Left cardiac atrium (tissue), 4 donors: ENCODE measurements around the gene SCNN1A. TPM values are rescaled to one million over a fixed set of nuclear protein-coding genes. Genes with fewer than 3 reads are reported as not detected.

Source experiments
- ATAC-seq, 2 donors: fragments of 200-7000 bp; cut with Tn5 transposase; one replicate each; pipeline ENCODE4 v1.9.1; 2020; ENCODE audit warnings: mild to moderate bottlenecking in 2 of 2, moderate library complexity in 2 of 2
- DNase-seq: peaks from one replicate; pipeline ENCODE4 v3.0.0-alpha.2; 2020
- intact Hi-C, 2 donors: fragments of 100-400 bp; cut with DNase I; formaldehyde crosslinking; loops; one replicate each; pipeline versions ENCODE4 v1.14.1 to v1.15.1; 2022 to 2023
- total RNA-seq, 2 donors: library from RNA; stranded (reverse); fragmentation: NEBNext Ultra II Directional; extraction: Animal tissue kit (Norgen Biotek cat#: 25700); gene quantifications; one replicate each; pipeline ENCODE4 v1.2.1, GENCODE V29; 2021
- donor health status: DM: no; HTN: yes; CAD: no.
- donor health status: DM: no; HTN: yes; CAD: no; lungs with severe emphysema.
- donor health status: DM: yes; HTN: yes; CAD: no.
- donor health status: Dilated cardiomyopathy.

The SCNN1A gene
- total RNA-seq, 2 donors from 2014 or later = 0.85 to 3.5 TPM

DNA sequence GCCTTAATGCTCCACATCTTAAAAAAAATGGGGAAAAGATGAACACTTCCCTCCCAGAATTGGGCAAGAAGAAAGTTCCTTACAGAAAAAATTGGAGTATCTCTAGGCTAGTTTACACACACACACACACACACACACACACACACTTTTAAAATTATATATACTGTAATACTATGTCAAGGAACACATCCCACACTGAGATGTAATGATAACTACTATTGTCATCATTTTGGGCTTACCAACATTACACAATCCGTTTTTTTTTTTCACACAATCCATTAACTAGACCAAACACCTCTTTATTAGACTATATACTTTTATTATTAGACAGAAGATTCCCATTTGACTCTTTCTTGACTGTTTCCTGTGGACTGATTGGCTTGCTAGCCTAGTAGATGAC lies 11.1 kb upstream of the SCNN1A start:
- DNase-seq (no peak), ATAC-seq (no peak)
- intact Hi-C loops = no loop called here

DNA sequence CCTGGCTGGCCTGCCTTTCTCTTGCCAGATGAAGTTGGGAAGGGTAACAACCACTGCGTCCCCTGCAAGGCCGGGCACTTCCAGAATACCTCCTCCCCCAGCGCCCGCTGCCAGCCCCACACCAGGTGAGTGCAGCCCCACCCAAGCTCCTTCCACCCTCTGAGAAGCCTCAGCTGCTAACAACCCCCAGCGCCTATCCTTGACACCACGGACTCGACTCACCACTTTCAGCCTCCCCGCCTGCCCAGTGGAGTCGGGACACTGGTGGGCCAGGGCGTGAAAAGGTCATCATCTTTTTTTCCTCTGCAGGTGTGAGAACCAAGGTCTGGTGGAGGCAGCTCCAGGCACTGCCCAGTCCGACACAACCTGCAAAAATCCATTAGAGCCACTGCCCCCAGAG lies 10.7 kb upstream of the SCNN1A start:
- intact Hi-C loops = no loop called here
- DNase-seq = no peak

DNA sequence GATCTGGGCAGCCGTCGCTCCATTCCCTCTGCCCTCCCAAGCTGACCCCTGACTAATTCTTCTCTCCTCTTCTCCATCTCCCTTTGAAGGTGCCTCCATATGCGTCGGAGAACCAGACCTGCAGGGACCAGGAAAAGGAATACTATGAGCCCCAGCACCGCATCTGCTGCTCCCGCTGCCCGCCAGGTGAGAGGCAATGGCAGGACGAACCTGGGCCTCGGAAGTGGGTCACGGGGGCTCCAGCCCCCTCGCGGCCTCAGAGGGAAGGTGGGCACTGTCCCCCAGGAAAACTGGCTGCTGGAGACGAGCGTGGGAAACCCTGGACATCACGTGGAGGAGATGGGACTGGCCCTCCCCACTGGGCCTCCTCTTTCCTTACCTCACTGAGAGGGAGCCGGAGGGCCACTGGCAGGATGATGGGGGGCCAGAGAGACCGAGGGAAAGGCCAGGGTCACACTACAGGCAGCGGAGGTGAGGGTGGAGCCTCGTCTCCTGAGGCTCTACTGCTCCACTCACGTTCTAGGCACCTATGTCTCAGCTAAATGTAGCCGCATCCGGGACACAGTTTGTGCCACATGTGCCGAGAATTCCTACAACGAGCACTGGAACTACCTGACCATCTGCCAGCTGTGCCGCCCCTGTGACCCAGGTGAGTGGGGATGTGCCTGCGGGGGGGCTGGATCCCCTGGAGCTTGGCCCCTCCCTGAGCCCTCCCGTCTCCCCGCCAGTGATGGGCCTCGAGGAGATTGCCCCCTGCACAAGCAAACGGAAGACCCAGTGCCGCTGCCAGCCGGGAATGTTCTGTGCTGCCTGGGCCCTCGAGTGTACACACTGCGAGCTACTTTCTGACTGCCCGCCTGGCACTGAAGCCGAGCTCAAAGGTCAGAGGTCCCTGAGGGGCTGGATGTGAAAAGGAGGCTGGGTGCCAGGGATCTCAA lies 9.4 kb upstream of the SCNN1A start:
- ATAC-seq = peak in 1 of 2 donors; percentile 4
- intact Hi-C loops = loop anchor here in 1 of 2 donors (2.0 kb wide), 1 partner anchor 50 kb away; no protein-coding TSS in a partner anchor
- DNase-seq = no peak

More for the DNA sequence above, 10.7 kb upstream of the SCNN1A start:
- no peak for ATAC-seq

DNA sequence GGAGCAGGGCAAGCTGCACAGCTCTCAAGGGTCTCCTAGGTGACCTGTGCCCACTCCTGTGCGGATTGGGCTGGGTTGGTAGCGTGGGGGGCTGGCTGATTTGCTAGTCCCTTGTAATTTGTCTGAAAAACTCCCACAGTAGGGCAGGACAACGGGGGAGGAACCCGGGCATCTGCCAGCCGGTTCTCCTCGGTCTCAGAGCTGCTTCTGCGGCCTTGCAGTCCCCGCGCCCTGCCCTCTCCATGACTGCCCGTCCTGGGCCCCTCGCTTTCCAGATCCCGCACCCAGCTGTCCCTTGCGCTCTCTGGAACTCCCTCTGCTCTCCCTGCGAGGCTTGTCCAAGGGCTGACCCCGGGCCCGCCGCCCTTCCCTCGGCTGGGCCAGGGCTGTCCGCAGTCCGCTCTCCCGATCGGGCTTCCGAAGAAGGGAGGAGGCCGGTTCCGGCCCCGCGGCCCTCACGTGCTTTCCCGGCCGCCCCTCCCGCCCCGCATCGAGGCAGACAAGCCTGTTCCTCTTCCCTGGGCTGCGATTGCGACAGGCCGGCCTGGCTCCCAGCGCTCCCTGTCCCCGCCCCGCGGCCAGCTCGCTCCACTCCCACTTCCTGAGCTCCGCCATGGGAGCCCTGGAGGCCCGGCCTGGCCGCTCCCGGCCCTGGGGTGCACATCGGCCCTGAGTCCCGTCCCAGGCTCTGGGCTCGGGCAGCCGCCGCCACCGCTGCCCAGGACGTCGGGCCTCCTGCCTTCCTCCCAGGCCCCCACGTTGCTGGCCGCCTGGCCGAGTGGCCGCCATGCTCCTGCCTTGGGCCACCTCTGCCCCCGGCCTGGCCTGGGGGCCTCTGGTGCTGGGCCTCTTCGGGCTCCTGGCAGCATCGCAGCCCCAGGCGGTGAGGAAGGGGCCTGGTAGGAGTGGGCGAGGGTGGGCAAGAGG lies 8.5 kb upstream of the SCNN1A start, which contains the start of gene LTBR:
LTBR (plus strand) TSS at position 591 of the 927 bp plus-strand sequence; CDS start at position 788, 197 bp downstream.
- intact Hi-C loops = loop anchor here in 1 of 2 donors (2.0 kb wide), 1 partner anchor 49 kb away; no protein-coding TSS in a partner anchor
- DNase-seq = peak; percentile 98
- peak; percentile 97 for ATAC-seq

DNA sequence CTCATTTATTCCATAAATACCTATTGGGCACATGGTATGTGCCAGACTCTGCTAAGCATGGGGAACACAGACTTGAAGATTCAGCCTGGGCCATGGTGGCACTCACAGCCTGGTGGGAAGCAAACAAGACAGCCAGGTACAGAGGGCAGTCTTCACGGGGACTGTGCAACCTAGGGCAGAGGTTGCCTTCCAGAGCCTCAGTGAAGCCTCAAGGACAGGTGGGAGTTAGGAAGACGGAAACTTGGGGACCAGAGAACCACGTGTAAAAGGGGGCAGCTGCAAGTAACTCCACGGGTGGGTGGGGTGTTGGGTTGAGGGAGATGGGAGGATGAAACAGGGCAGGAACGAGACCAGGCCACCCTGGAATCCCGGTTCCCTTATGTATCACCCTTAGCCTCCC lies 7.6 kb upstream of the SCNN1A start:
- ATAC-seq (no peak), DNase-seq (no peak)
- intact Hi-C loops = no loop called here

DNA sequence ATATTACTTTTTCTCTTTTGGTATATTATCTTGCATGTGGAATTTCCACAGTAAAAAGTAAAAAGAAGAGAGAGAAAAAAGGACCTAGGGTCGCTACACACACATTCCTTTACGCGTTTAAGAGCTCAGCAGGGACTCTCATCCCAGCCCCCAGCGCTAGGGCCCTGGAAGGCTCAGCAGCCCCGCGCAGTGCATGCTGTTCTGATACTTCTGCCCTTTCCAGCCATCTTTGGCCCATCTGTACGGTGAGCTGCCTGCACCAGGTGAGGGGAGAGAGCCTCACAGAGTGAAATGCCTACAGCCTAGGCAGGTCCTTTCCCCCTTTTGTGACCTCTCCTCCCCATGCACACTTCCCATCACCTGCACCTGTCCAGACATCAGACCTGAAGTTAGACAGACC lies 7.0 kb upstream of the SCNN1A start:
- intact Hi-C loops = no loop called here

DNA sequence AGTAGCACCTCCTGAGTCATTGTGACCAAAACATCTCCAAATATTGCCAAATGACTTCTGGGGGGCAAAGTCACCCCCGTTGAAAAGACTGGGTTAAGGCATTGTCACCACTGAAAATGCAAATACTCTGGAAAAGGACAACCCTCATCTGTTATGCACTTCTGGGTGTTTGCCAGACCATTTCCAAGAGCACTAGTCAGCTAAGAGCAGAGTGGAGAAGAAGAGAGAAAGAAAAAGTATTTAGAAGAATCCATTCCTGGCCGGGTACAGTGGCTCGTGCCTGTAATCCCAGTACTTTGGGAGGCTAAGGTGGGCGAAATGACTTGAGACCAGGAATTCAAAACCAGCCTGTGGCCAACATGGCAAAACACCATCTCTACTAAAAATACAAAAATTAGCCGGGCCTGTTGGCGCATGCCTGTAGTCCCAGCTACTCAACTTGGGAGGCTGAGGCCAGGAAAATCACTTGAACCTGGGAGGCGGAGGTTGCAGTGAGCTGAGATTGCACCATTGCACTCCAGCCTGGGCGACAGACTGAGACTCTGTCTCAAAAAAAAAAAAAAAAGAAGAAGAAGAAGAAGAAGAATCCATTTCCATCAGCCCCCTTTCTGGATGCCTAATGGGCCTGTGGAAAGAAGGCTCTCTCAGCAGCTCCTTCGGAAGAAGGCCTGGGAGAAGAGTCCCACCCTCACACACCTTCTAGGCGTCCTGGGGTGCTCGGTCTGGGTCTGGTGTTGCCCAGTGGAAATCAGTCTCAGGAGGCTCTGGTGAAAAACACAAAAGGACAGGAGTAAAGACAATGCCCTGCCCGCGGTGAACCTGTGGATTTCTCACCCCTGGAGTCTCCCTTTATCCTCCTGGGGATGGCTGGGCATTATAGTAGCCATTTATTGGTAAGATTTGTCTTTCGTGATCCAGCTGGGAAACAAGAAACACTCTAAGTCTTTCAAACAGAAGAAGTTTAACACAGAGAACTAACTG lies 5.1 kb upstream of the SCNN1A start:
- intact Hi-C loops = no loop called here
- DNase-seq = no peak
- no peak for ATAC-seq

More for the DNA sequence above, 7.0 kb upstream of the SCNN1A start:
- DNase-seq (no peak), ATAC-seq (no peak)

DNA sequence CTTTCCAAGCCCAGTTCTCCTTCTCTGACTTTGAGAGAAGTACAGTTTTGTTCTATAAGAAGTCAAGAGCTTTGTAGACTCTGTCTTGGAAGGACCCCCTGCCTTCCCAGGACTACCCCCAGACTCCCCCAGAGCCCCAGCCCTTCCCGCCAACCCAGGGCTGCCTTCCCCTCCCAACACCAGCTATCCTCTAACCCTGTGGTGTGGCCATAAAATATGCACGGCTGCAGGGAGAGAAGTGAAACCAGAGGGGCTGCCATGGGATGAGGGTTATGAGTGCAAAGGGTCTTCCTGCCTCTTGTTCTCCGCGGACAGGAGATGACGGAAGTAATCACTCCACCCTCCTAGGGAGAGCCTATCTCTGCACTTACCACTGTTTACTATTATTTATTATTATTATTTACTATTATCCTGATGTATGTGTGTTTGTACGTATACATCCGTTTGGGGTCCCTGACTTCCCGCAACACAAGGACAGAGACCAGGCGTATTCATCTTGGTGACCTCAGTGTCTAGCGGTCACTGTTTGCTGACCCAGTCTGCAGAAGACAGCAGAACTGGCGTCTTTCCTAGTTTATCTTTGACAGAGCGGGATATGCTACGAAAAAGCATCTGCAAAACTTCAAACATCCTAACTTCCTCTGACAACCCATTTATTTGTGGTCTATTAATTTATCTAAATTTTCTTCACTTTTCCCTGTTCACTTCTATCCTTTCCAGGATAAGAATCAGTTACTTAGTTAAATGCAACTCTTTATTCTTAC lies 3.5 kb upstream of the SCNN1A start:
- intact Hi-C loops = no loop called here
- DNase-seq (no peak), ATAC-seq (no peak)

DNA sequence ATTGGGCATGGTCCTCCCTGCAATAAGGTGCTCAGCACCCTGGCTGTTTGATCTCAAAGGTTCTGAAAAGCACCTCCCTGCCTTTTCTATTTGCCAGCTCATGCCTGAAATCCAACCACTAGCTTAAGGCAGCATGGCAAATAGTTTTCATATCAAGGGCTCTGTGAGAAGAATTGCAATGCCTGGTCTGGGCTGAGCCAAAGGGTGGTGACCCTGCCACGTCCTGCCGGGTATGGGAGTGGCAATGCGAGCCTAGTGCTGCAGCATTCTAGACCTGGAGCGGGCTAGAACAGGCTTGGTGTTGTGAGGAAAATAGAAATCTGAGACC lies 2.3 kb upstream of the SCNN1A start:
- intact Hi-C loops = no loop called here
- ATAC-seq (peak; percentile 23 to 44), DNase-seq (peak; percentile 55)

DNA sequence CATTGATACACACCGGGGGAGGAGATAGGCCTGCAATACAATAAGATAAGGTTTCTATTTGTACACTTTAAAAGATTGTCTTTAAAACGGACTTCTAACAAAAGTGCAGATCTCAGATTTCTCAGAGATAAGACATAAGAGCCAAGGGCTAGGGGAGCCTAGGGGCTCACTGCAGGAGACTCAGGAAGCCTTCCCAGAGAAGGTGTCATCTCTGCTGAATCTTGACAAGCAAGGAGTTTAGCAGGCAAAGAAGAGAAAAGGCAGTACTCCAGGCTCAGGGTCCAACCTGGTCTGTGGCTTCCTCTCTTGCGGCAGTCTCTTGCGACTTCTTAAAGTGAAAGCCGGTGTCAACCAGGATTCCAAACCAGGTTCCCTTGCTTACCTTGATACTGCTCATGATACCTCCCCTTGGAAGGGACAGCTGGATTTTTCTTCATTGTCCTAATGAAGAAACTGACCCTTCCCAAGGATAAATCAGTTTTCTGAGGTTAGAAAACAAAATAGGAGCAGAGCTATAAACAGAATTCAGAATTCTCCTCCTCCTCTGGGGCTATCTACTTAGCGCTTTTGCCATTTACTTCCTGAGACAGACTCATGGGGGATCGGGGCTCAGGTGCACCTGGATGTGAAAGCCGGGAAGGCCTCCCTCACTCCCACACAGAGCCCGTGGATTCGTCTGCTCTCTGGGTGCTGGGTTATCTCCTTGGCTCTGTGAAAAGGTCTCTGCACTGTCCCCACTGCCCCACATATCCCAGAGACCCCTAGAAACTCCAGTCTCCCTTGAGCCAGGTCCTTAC lies 1.7 kb upstream of the SCNN1A start:
- ATAC-seq (no peak), DNase-seq (peak; percentile 3)
- intact Hi-C loops = no loop called here

DNA sequence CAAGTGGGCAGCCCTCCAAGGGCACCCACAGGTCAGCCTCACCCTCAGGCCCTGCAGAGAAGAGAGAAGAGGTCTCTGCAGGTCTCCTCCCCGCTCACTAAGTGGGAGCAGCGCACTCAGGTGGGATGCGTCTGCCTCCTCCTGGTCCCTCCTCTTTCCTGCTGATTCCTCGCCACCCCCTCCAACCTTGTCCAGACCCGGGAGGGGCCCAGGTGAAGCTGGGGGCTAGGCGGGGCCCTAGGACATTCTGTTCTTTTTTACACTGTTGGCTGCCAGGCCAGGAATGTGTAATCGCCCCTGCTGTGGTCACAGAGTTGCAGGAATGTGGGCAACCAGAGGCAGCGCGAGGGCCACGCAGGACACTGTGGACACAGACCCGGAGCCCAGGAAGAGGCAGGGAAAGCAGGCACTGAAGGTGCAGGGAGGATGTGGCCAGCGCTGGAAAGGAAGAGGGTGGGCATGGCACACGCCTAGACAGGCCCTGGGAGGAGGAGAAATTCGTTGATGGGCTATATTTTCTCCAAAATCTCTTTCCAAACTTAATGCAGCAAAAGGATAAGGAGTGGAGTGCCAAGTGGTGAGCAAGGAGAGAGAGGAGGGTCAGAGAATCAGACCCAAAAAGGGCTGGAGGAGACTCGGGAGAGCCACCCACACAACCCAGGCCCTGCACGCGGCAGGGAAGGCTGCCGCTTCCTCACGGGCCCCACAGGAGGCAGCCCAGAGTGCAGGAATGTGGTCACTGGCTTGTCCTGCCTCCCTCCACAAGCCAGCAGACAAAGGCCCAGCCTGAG lies 911 bp upstream of the SCNN1A start:
- intact Hi-C loops = no loop called here
- DNase-seq (peak; percentile 60), ATAC-seq (peak; percentile 65 to 66)

DNA sequence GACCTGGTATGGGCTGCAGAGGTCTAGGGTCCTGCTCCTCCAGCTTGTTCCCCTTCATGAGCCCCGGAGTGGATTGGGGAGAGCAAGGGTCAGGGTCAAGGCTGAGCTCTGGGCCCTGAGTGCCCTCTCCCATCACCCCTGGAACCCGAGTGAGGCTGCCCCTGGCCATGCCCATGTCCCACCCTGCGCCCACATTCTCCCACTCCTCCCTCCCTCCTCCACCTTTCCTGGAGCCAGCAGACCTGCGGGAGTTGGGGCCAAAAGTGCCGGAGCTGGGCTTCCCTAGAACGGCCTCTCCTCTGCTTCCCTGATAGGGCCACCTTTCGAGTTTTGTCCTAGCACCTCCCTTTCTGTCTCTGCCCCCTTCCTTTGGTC lies 590 bp downstream of the SCNN1A start:
- intact Hi-C loops = no loop called here
- no peak for ATAC-seq
- DNase-seq = peak; percentile 18

DNA sequence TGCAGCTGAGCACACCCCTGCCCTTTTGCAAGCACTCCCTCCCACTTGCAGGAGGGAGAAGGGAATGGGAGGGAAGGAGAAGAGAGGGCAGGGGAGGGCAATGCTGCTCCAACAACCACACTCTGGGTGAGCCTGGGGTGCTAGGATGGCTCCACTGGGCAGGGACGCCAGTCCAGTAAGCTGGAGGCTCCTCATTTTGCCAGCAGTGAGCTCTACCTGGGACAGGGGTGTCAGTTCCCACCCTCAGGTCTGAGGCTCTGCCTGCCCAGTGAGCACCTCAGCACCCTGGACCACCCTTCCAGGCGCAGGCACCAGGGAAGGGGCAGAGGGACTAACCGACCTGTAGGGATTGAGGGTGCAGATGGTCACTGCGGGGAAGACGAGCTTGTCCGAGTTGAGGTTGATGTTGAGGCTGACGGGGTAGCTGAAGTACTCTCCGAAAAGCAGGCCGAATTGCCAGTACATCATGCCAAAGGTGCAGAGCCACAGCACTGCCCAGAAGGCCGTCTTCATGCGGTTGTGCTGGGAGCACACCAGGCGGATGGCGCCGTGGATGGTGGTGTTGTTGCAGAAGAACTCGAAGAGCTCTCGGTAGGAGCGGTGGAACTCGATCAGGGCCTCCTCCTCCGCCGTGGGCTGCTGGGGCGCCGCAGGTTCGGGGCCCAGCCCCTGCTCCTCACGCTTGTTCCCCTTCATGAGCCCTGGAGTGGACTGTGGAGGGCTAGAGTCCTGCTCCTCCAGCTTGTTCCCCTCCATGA lies 1.2 kb downstream of the SCNN1A start:
- intact Hi-C loops = no loop called here
- ATAC-seq (no peak), DNase-seq (peak; percentile 16)

DNA sequence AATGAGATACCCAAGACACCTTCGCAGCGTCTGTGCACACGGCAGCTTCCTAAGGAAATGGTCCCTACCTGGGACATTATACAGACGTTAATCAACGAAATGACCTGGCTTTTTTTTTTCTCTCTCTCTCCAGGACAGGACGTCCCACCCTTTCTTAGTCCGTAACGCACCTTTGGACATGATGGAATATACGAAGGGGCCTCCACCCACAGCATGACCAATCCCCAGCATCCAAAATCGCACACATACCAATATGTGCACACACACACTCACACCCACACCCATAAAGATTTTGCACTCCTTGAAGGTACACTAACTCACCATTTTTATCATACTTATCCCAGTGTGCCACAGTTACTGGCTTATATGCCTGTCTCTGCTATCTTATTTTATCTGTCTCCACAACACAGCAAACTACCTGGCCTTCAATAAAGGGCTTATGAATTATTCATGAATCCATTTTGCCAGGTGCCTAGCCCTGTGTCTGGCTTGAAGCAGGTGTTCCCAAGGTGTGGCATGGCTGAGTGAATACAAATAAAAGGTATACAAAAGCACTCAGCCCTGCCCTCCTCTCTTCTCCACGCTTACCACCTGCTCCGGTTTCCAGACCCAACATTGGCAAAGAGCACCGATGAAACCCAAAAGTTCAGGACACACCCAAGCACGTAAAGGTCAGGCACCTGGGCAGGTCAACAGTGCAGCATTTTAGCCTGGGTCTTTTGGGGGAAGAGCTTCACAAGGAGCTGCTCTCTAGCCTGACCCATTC lies 2.2 kb downstream of the SCNN1A start:
- DNase-seq = peak; percentile 8
- ATAC-seq = no peak
- intact Hi-C loops = no loop called here

DNA sequence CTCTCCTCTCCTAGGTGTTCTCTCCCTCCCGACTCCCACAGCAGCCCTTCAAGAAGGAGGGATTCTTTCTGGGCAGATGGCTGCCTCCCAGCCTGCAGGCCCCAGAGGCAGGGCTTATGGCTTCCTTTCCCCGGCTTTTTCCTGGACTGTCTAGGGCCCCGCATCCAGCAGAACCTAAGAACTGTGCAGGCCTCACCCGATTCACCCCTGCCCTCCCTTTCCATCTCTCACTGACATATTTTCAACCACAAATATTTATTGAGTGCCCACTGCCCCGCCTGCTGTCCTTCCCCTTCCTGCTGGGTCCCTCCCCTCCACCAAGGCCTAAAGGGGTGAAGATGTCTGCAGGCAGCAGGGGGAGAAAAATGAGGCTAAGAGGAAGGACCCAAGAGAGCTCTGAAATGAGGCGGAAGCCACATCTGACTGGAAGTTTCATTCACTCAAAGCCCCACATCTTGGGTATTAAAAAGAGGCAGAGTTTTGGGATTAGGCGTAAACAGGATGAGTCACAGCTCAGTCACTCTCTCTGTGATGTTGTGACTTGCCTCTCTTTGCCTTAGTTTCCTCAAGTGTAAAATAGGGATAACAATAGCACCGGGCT lies 2.9 kb downstream of the SCNN1A start:
- peak; percentile 29 for DNase-seq
- ATAC-seq = peak in 1 of 2 donors; percentile 28
- intact Hi-C loops = no loop called here
